Smooth muscle cell (in vitro differentiated cells): Measurements from ENCODE around the gene TNNT3. TPM values are rescaled to one million over a fixed set of nuclear protein-coding genes. Genes with fewer than 3 reads are reported as not detected.

ENCODE experiments used
- DNase-seq: peaks from one replicate; lab custom pipeline; 2025; ENCODE audit not compliant: unreplicated experiment; lab: John Stamatoyannopoulos, UW
- H2AFZ ChIP-seq: fragments of 200-600 bp; sonication (generic); 2 replicates; pipeline ENCODE4 v1.6.0; 2016; ENCODE audit warnings: antibody characterized with exemption, low read depth, mild to moderate bottlenecking
- H3F3A ChIP-seq: fragments of 200-600 bp; sonication (generic); 2 replicates; pipeline ENCODE4 v1.6.0; 2017; ENCODE audit warnings: antibody characterized with exemption, low read depth
- H3K27ac ChIP-seq: fragments of 200-600 bp; sonication (generic); 2 replicates; pipeline ENCODE4 v1.5.1; 2016; ENCODE audit warnings: low read depth, mild to moderate bottlenecking
- H3K27me3 ChIP-seq: fragments of 200-600 bp; sonication (generic); 2 replicates; pipeline ENCODE4 v1.6.1; 2016; ENCODE audit warnings: low read depth, mild to moderate bottlenecking
- H3K36me3 ChIP-seq: fragments of 200-600 bp; sonication (generic); 2 replicates; pipeline ENCODE4 v1.5.1; 2016; ENCODE audit warnings: low read depth
- H3K4me1 ChIP-seq: fragments of 200-600 bp; sonication (generic); 2 replicates; pipeline ENCODE4 v1.5.1; 2016; ENCODE audit warnings: low read depth
- H3K4me2 ChIP-seq: fragments of 200-600 bp; sonication (generic); 2 replicates; pipeline ENCODE4 v1.6.0; 2016; ENCODE audit warnings: mild to moderate bottlenecking
- H3K4me3 ChIP-seq: fragments of 200-600 bp; sonication (generic); 2 replicates; pipeline ENCODE4 v1.5.1; 2016; ENCODE audit warnings: mild to moderate bottlenecking
- H3K79me2 ChIP-seq: fragments of 200-600 bp; sonication (generic); 2 replicates; pipeline ENCODE4 v1.6.0; 2016; ENCODE audit warnings: low read depth, mild to moderate bottlenecking
- H3K9ac ChIP-seq: fragments of 200-600 bp; sonication (generic); 2 replicates; pipeline ENCODE4 v1.6.0; 2016; ENCODE audit warnings: low read depth
- H3K9me3 ChIP-seq: fragments of 200-600 bp; sonication (generic); replicated peaks from 2 replicates; pipeline ENCODE4 v1.5.1; 2016; ENCODE audit warnings: low read depth
- H4K20me1 ChIP-seq: fragments of 200-600 bp; sonication (generic); 2 replicates; pipeline ENCODE4 v1.6.0; 2016; ENCODE audit warnings: low read depth
- WGBS: methylation state at CpG from one replicate; pipeline ENCODE4 v1.1.7; 2016; ENCODE audit warnings: low lambda C conversion rate; 5-methylcytosine and 5-hydroxymethylcytosine counted together
- polyA plus RNA-seq: library from polyadenylated mRNA; unstranded; fragments of >200 nt; fragmentation: Nextera tagmentation; extraction: Ambion mirVana; gene quantifications from 2 replicates; pipeline ENCODE4 v1.2.1, GENCODE V29; 2016
- total RNA-seq: library from RNA; depleted of rRNA; stranded (reverse); fragments of >200 nt; gene quantifications from 2 replicates; pipeline ENCODE4 v1.2.3, GENCODE V29; 2014
- TF ChIP-seq, protein P1 (sequence below): fragments of 200-600 bp; sonication (generic); IDR thresholded peaks from 2 replicates; pipeline ENCODE4 v1.5.1; 2017; ENCODE audit warnings: borderline replicate concordance, mild to moderate bottlenecking, antibody characterized with exemption; ENCODE audit not compliant: insufficient read depth, poor library complexity, severe bottlenecking

TNNT3 gene
- total and polyA plus RNA-seq, 2 experiments from 2014 or later, result 0.97 to 1.9 TPM

DNA sequence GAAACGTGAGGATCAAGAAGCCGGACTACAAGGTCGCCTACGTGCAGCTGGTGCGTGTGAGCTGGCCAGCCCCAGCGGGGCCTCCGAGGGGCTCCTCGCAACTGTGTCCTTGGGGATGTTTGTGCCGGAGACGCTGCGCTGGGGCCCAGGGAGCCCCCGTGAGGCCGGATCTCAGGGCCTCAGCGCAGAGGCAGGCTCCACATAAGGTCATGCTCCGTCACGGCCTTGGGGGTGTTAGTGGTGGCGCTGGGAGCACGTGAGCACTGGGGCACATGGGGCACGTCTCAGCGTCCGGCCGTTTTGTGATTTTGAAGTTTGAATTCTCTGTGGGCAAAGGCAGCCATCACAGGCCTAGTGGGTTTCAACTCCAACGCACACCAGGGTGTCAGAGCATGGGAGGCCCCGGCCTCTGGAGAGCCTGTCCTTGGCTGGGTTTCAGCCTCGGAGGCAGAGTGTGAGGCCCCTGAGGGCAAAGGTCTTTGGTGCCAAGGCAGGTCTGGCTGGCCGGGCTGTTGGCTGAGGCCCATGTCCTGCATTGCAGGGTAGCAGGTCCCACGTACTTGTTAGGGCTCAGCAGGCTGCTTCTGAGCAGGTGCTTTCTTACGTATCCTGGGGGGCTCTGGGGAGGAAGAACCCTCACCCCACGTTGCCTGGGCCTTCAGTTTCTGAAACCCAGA lies 33.4 kb downstream of the TNNT3 start:
- Histone ChIP-seq H4K20me1 (no peaks in the 10 kb centered on the region), H3K79me2 (no peaks in the 10 kb centered on the region), H3K27me3 (no peaks in the 10 kb centered on the region), H3K4me3 (no peak overlapping the region), H3K4me1 (no peaks in the 10 kb centered on the region), H2AFZ (no peak overlapping the region), H3K9me3 (no peaks in the 10 kb centered on the region), H3K36me3 (no peaks in the 10 kb centered on the region), H3K27ac (no peak overlapping the region), H3K4me2 (no peak overlapping the region), H3F3A (no peaks in the 10 kb centered on the region), H3K9ac (no peak overlapping the region)
- WGBS, result no CpG with 5 or more reads among the region's 29 CpGs
- TF ChIP-seq, protein P1, sequence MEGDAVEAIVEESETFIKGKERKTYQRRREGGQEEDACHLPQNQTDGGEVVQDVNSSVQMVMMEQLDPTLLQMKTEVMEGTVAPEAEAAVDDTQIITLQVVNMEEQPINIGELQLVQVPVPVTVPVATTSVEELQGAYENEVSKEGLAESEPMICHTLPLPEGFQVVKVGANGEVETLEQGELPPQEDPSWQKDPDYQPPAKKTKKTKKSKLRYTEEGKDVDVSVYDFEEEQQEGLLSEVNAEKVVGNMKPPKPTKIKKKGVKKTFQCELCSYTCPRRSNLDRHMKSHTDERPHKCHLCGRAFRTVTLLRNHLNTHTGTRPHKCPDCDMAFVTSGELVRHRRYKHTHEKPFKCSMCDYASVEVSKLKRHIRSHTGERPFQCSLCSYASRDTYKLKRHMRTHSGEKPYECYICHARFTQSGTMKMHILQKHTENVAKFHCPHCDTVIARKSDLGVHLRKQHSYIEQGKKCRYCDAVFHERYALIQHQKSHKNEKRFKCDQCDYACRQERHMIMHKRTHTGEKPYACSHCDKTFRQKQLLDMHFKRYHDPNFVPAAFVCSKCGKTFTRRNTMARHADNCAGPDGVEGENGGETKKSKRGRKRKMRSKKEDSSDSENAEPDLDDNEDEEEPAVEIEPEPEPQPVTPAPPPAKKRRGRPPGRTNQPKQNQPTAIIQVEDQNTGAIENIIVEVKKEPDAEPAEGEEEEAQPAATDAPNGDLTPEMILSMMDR, result no peak
- DNase-seq, result no peak

DNA sequence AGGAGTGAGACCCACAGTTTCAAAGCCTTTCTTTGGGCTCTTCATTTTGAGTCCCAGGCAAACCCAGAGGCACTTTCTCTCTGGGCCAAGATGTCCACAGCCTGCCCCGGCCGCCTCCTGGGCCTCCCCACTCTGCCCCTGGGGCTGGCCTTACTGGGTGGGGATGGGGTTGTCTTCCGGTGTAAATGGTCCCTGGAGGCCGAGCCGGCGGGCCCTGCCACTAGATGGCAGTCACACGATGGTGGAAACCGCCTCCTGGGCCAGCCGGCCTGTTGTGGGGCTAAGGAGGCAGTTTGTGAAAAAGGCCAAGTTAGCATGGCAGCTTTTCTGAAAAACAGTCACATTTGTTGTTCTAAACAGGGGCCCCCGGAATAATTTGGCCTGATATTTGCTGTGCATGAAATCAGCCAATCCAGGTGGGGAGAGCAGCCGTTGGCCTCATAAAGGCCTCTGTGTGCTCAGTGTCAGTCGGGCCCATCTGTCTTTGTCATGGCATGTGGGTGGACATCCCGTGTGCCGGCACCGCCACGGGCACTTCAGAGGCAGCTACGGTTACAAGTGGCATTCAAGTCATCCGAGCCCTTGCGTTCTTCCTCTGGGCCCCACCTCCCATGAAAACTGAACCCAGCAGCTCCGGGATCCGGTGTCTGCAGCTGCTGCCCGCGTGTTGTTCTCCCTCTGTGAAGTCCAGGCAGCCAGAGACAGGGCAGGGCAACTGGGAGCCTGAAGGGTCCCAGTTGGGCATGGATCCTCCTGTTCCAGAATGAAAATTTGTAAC lies 34.2 kb downstream of the TNNT3 start:
- Histone ChIP-seq H3K27ac (no peak overlapping the region), H3K4me2 (no peak overlapping the region), H3K27me3 (no peaks in the 10 kb centered on the region), H3F3A (no peaks in the 10 kb centered on the region), H3K36me3 (no peaks in the 10 kb centered on the region), H3K4me3 (no peak overlapping the region), H3K4me1 (no peaks in the 10 kb centered on the region), H2AFZ (no peak overlapping the region), H4K20me1 (no peaks in the 10 kb centered on the region), H3K9ac (no peak overlapping the region), H3K9me3 (no peaks in the 10 kb centered on the region), H3K79me2 (no peaks in the 10 kb centered on the region)
- WGBS, result no CpG with 5 or more reads among the region's 23 CpGs
- TF ChIP-seq, protein P1, result no peak
- no peak for DNase-seq

DNA sequence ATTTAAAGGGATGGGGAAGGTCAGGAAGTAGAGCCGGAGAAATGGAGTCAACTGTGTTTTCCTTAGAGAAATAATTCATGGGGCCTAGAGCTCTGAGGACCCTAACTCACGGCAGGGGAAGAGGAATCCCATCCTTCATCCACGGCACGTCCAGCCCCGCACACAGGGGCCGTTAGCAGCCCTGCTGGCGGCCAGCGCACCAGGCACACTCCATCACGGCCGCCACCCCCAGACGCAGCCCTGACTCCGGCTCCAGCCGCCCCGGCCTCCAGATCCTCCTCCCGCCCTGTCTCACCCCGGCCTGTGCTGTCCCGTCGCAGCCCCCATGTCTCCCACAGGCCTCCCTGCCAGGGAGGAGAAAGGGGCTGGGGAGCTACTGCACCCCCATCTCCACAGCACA lies 38.9 kb downstream of the TNNT3 start:
- no peak overlapping the region for H3K4me2 ChIP-seq
- no peak overlapping the region for H3K4me3 ChIP-seq
- TF ChIP-seq, protein P1, result no peak
- no peaks in the 10 kb centered on the region for H3K27me3 ChIP-seq
- H4K20me1 ChIP-seq, result no peaks in the 10 kb centered on the region
- no peak for DNase-seq
- H2AFZ ChIP-seq, result no peak overlapping the region
- H3K9me3 ChIP-seq, result no peaks in the 10 kb centered on the region
- WGBS, result no CpG with 5 or more reads among the region's 18 CpGs
- no peak overlapping the region for H3K9ac ChIP-seq
- no peaks in the 10 kb centered on the region for H3K4me1 ChIP-seq
- no peaks in the 10 kb centered on the region for H3K79me2 ChIP-seq
- no peaks in the 10 kb centered on the region for H3F3A ChIP-seq
- H3K27ac ChIP-seq, result no peak overlapping the region
- no peaks in the 10 kb centered on the region for H3K36me3 ChIP-seq

DNA sequence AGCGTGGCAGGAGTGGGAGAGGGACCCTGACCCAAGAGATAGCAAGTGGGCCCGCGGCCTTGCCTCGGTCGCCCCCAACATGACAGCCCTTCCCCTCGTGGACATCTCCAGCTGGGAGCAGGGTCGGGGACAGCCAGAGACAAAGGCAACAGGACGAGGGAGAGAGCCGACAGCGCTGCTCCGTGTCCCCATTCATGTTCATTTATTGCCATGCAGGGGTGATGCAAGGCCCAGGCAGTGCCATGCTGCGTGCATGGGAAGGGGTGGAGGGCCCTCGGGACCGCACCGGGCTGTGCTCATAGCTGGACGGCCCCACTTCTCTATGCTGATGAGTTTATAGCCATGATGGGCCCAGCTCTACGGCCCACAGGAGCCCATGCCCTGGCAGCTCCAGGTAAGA lies 40.3 kb downstream of the TNNT3 start:
- no peak for DNase-seq
- H3K4me3 ChIP-seq, result no peak overlapping the region
- no peaks in the 10 kb centered on the region for H3K36me3 ChIP-seq
- H3K27ac ChIP-seq, result no peak overlapping the region
- H3K27me3 ChIP-seq, result no peaks in the 10 kb centered on the region
- no CpG with 5 or more reads among the region's 17 CpGs for WGBS
- no peak overlapping the region for H3K4me2 ChIP-seq
- no peaks in the 10 kb centered on the region for H3F3A ChIP-seq
- H3K79me2 ChIP-seq, result no peaks in the 10 kb centered on the region
- TF ChIP-seq, protein P1, result no peak
- H3K9me3 ChIP-seq, result no peaks in the 10 kb centered on the region
- no peaks in the 10 kb centered on the region for H3K4me1 ChIP-seq
- H4K20me1 ChIP-seq, result no peaks in the 10 kb centered on the region
- H2AFZ ChIP-seq, result no peak overlapping the region
- no peak overlapping the region for H3K9ac ChIP-seq
